ENCODE measurements around the gene TMEM62. TPM values are rescaled to one million over a fixed set of nuclear protein-coding genes. Genes with fewer than 3 reads are reported as not detected.

The TMEM62 gene
- polyA plus RNA-seq, 1 donor (not counting 4 experiments of a cell fraction or from before 2014, with no cell fraction given), result 5.5 TPM

DNA sequence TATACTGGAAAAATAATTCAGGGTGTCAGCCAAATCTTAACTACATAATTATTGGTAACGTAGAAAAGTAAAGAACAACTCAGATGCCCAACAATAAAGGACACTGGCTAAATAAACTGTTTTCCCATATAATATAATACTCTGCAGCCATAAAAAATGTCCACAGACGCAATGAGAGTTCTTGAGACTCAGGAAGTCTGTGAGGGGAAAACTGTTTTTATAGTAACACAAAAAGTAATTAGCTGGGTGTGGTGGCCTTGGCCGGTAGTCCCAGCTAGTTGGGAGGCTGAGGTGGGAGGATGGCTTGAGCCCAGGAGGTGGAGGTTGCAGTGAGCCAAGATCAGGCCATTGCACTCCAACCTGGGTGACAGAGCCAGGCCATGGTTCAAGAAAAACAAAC, 22.0 kb upstream of the TMEM62 start:
- Histone ChIP-seq H2AFZ (ENCODE audit: control insufficient read depth, low read length) (no peak overlapping the region), H3K27ac (ENCODE audit: control insufficient read depth, insufficient read depth, low read length) (no peak overlapping the region), H3K9me1 (ENCODE audit: control insufficient read depth, extremely low read depth, insufficient read depth, low read length) (no peaks in the 10 kb centered on the region), H3K4me1 (ENCODE audit: control insufficient read depth, extremely low read depth, insufficient read depth, low read length) (no peaks in the 10 kb centered on the region), H3K4me3 (ENCODE audit: control insufficient read depth in 2 of 3, extremely low read depth in 1 of 3, insufficient read depth in 2 of 3, low read depth in 1 of 3, low read length in 3 of 3) (no peak overlapping the region), H4K20me1 (ENCODE audit: control insufficient read depth, extremely low read depth, insufficient read depth, low read length) (no peaks in the 10 kb centered on the region), H3K9me3 (ENCODE audit: control insufficient read depth, low read depth, low read length) (no peaks in the 10 kb centered on the region), H3K9ac (ENCODE audit: control insufficient read depth, extremely low read depth, insufficient read depth, low read length) (no peak overlapping the region), H3K79me2 (ENCODE audit: control insufficient read depth, insufficient read depth, low read length) (no peaks in the 10 kb centered on the region), H3K4me2 (ENCODE audit: control insufficient read depth, extremely low read depth, insufficient read depth, low read depth, low read length) (no peak overlapping the region), H3K27me3 (ENCODE audit: control insufficient read depth, extremely low read depth, insufficient read depth, low read length) (no peaks in the 10 kb centered on the region), H3K36me3 (ENCODE audit: control insufficient read depth in 2 of 2, extremely low read depth in 1 of 2, insufficient read depth in 2 of 2, low read length in 2 of 2) (no peaks in the 10 kb centered on the region)
- dilution Hi-C loops (cut with MboI; ENCODE audit: extremely low pct_ligation_motif_present, low sequenced_read_pairs), result no loop called here
- no peak for TF ChIP-seq EZH2 (IDR thresholded peaks at IDR 0.05; ENCODE audit: low read length)
- TF ChIP-seq, protein P1, sequence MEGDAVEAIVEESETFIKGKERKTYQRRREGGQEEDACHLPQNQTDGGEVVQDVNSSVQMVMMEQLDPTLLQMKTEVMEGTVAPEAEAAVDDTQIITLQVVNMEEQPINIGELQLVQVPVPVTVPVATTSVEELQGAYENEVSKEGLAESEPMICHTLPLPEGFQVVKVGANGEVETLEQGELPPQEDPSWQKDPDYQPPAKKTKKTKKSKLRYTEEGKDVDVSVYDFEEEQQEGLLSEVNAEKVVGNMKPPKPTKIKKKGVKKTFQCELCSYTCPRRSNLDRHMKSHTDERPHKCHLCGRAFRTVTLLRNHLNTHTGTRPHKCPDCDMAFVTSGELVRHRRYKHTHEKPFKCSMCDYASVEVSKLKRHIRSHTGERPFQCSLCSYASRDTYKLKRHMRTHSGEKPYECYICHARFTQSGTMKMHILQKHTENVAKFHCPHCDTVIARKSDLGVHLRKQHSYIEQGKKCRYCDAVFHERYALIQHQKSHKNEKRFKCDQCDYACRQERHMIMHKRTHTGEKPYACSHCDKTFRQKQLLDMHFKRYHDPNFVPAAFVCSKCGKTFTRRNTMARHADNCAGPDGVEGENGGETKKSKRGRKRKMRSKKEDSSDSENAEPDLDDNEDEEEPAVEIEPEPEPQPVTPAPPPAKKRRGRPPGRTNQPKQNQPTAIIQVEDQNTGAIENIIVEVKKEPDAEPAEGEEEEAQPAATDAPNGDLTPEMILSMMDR (optimal IDR thresholded peaks at IDR 0.05 in 1 of 3, IDR thresholded peaks at IDR 0.05 in 1 of 3, conservative IDR thresholded peaks at IDR 0.05 in 1 of 3; ENCODE audit: extremely low read depth in 1 of 3, insufficient read depth in 2 of 3, low read length in 3 of 3), result no peak
- no peak for FAIRE-seq
- DNase-seq (ENCODE audit: low read depth, low spot score), result no peak

GRCh38 chr15:43118286-43118685, 15.1 kb upstream of the TMEM62 start:
- no peaks in the 10 kb centered on the region for H3K27me3 ChIP-seq (ENCODE audit: control insufficient read depth, extremely low read depth, insufficient read depth, low read length)
- FAIRE-seq (no peak), DNase-seq (ENCODE audit: low read depth, low spot score) (no peak)
- no peak overlapping the region for H3K9ac ChIP-seq (ENCODE audit: control insufficient read depth, extremely low read depth, insufficient read depth, low read length)
- no peaks in the 10 kb centered on the region for H4K20me1 ChIP-seq (ENCODE audit: control insufficient read depth, extremely low read depth, insufficient read depth, low read length)
- H2AFZ ChIP-seq (ENCODE audit: control insufficient read depth, low read length), result no peak overlapping the region
- no peaks in the 10 kb centered on the region for H3K36me3 ChIP-seq (ENCODE audit: control insufficient read depth in 2 of 2, extremely low read depth in 1 of 2, insufficient read depth in 2 of 2, low read length in 2 of 2)
- H3K4me2 ChIP-seq (ENCODE audit: control insufficient read depth, extremely low read depth, insufficient read depth, low read depth, low read length), result no peak overlapping the region
- dilution Hi-C loops (cut with MboI; ENCODE audit: extremely low pct_ligation_motif_present, low sequenced_read_pairs), result no loop called here
- H3K9me3 ChIP-seq (ENCODE audit: control insufficient read depth, low read depth, low read length), result no peaks in the 10 kb centered on the region
- H3K4me1 ChIP-seq (ENCODE audit: control insufficient read depth, extremely low read depth, insufficient read depth, low read length), result peaks cover 9% of the 10 kb centered on the region
- no peaks in the 10 kb centered on the region for H3K9me1 ChIP-seq (ENCODE audit: control insufficient read depth, extremely low read depth, insufficient read depth, low read length)
- no peak overlapping the region for H3K4me3 ChIP-seq (ENCODE audit: control insufficient read depth in 2 of 3, extremely low read depth in 1 of 3, insufficient read depth in 2 of 3, low read depth in 1 of 3, low read length in 3 of 3)
- no peak overlapping the region for H3K27ac ChIP-seq (ENCODE audit: control insufficient read depth, insufficient read depth, low read length)
- TF ChIP-seq, protein P1 (optimal IDR thresholded peaks at IDR 0.05 in 1 of 3, IDR thresholded peaks at IDR 0.05 in 1 of 3, conservative IDR thresholded peaks at IDR 0.05 in 1 of 3; ENCODE audit: extremely low read depth in 1 of 3, insufficient read depth in 2 of 3, low read length in 3 of 3), result no peak
- no peak for TF ChIP-seq EZH2 (IDR thresholded peaks at IDR 0.05; ENCODE audit: low read length)
- no peaks in the 10 kb centered on the region for H3K79me2 ChIP-seq (ENCODE audit: control insufficient read depth, insufficient read depth, low read length)
